Trophoblast cell (in vitro differentiated cells and primary cell): ENCODE measurements around the gene ACSL1.
"Not testable (repeated sequence)": the region's sequence is repeated elsewhere in the genome, so short reads cannot be mapped to it uniquely, and the experiment has no call there.

Experiments
- DNase-seq, 2 donors: peaks; one replicate each; pipeline ENCODE4 v3.0.0-alpha.2; 2016
- H2AFZ ChIP-seq: 2 replicates; pipeline ENCODE4 v1.6.1; 2013; ENCODE audit warnings: low read length, moderate library complexity, mild to moderate bottlenecking; ENCODE audit not compliant: insufficient read depth, poor library complexity
- H2AK5ac ChIP-seq: 2 replicates; pipeline ENCODE4 v1.6.1; 2013; ENCODE audit warnings: mild to moderate bottlenecking, low read length
- H2BK120ac ChIP-seq: 2 replicates; pipeline ENCODE4 v1.6.1; 2013; ENCODE audit warnings: low read length, mild to moderate bottlenecking, moderate library complexity; ENCODE audit not compliant: insufficient read depth, poor library complexity
- H2BK12ac ChIP-seq: 2 replicates; pipeline ENCODE4 v1.6.1; 2013; ENCODE audit warnings: mild to moderate bottlenecking, low read length, moderate library complexity
- H2BK5ac ChIP-seq: 2 replicates; pipeline ENCODE4 v1.6.1; 2013; ENCODE audit warnings: low read length, low read depth, moderate library complexity, mild to moderate bottlenecking; ENCODE audit not compliant: poor library complexity
- H3K14ac ChIP-seq: 2 replicates; pipeline ENCODE4 v1.6.1; 2013; ENCODE audit warnings: mild to moderate bottlenecking, low read length
- H3K18ac ChIP-seq: 2 replicates; pipeline ENCODE4 v1.6.1; 2013; ENCODE audit warnings: mild to moderate bottlenecking, low read length
- H3K23ac ChIP-seq: 2 replicates; pipeline ENCODE4 v1.6.1; 2013; ENCODE audit warnings: low read length
- H3K27ac ChIP-seq: 2 replicates; pipeline ENCODE4 v1.5.1; 2013; ENCODE audit warnings: low read depth, mild to moderate bottlenecking, inconsistent platforms, low read length, moderate library complexity
- H3K27me3 ChIP-seq: 2 replicates; pipeline ENCODE4 v1.6.1; 2013; ENCODE audit warnings: inconsistent platforms, mild to moderate bottlenecking, low read length, moderate library complexity; ENCODE audit not compliant: insufficient read depth
- H3K36me3 ChIP-seq, 2 experiments: 1 replicate in 1 of 2; 2 replicates in 1 of 2; pipeline ENCODE4 v1.6.1; 2013; ENCODE audit warnings: low read length in 2 of 2, mild to moderate bottlenecking in 2 of 2, moderate library complexity in 1 of 2; ENCODE audit not compliant: insufficient read depth in 2 of 2, control insufficient read depth in 1 of 2
- H3K4ac ChIP-seq: 2 replicates; pipeline ENCODE4 v1.6.1; 2013; ENCODE audit warnings: low read depth, mild to moderate bottlenecking, low read length, moderate library complexity
- H3K4me1 ChIP-seq, 2 experiments: 1 replicate in 1 of 2; 2 replicates in 1 of 2; pipeline ENCODE4 v1.6.1; 2013; ENCODE audit warnings: low read length in 2 of 2, mild to moderate bottlenecking in 2 of 2, moderate library complexity in 1 of 2; ENCODE audit not compliant: insufficient read depth in 2 of 2, control insufficient read depth in 1 of 2
- H3K4me2 ChIP-seq: 2 replicates; pipeline ENCODE4 v1.6.1; 2013; ENCODE audit warnings: inconsistent platforms, mild to moderate bottlenecking, low read length, moderate library complexity
- H3K4me3 ChIP-seq: 2 replicates; pipeline ENCODE4 v1.5.1; 2013; ENCODE audit warnings: mild to moderate bottlenecking, low read depth, low read length, inconsistent platforms
- H3K79me1 ChIP-seq: one replicate; pipeline ENCODE4 v1.6.1; 2013; ENCODE audit warnings: low read length
- H3K79me2 ChIP-seq: 2 replicates; pipeline ENCODE4 v1.6.1; 2013; ENCODE audit warnings: low read length, mild to moderate bottlenecking; ENCODE audit not compliant: control insufficient read depth, insufficient read depth, poor library complexity
- H3K9ac ChIP-seq: 2 replicates; pipeline ENCODE4 v1.6.1; 2013; ENCODE audit warnings: mild to moderate bottlenecking, low read length
- H3K9me3 ChIP-seq: 2 replicates; pipeline ENCODE4 v1.6.1; 2013; ENCODE audit warnings: low read depth, mild to moderate bottlenecking, control low read depth, inconsistent platforms, low read length; ENCODE audit not compliant: insufficient read depth
- H4K12ac ChIP-seq: 2 replicates; pipeline ENCODE4 v1.6.1; 2013; ENCODE audit warnings: low read depth, mild to moderate bottlenecking, low read length, moderate library complexity
- H4K8ac ChIP-seq: 2 replicates; pipeline ENCODE4 v1.6.1; 2013; ENCODE audit warnings: low read depth, mild to moderate bottlenecking, low read length, moderate library complexity
- H4K91ac ChIP-seq: one replicate; pipeline ENCODE4 v1.6.1; 2013; ENCODE audit warnings: low read depth, mild to moderate bottlenecking, low read length, moderate library complexity
- WGBS: extraction: QIAGEN DNeasy Blood & Tissue Kit; methylation state at CpG from one replicate; pipeline ENCODE4 v1.1.7; 2013; ENCODE audit warnings: missing lambda C conversion rate; ENCODE audit not compliant: insufficient read length, insufficient coverage; ENCODE audit errors: extremely low coverage; 5-methylcytosine and 5-hydroxymethylcytosine counted together

The ACSL1 gene

DNA sequence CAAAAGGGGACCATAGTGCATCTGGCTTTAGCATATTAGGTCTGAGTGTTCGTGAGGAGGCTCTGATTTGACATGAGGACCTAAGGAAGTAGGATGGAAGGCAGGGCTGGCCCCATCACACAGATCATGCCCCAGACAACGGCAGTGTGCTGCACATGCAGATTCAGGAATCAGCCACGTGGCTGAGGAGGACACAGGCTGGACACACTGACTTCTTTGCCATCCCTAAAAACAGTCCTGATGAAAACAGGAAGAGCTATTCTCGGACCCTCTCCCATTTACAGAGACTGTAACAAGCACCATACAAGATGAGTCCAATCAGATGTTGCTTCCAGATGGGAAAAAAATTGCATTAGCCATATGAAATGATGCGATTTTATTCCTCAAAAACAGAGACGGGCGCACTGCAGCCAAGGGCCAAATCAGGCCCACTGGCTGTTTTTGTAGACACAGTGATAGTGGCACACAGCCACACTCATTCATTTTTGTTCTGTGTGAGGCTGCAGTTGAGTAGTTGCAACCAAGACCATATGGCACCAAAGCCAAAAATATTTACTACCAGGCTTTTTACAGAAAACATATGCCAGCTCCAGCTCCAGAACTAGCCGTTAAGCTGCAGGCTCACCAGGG, 41.0 kb downstream of the ACSL1 start:
- Histone ChIP-seq H3K4me2 (no peak overlapping the region), H3K14ac (no peak overlapping the region), H3K27me3 (no peaks in the 10 kb centered on the region), H3K36me3 (peaks cover 0 to 2% of the 10 kb centered on the region in 2 experiments), H3K23ac (no peak overlapping the region), H2AK5ac (no peak overlapping the region), H4K12ac (no peak overlapping the region), H4K8ac (no peak overlapping the region), H3K79me2 (no peaks in the 10 kb centered on the region), H3K4me1 (no peaks in the 10 kb centered on the region), H3K27ac (no peak overlapping the region), H2BK12ac (no peak overlapping the region), H3K9ac (no peak overlapping the region), H2BK120ac (no peak overlapping the region), H4K91ac (no peak overlapping the region), H2BK5ac (no peak overlapping the region), H3K18ac (no peak overlapping the region), H3K4ac (no peak overlapping the region), H3K9me3 (no peaks in the 10 kb centered on the region), H3K4me3 (peak overlapping the region; percentile 25), H3K79me1 (no peaks in the 10 kb centered on the region), H2AFZ (no peak overlapping the region)
- WGBS: no CpG with 5 or more reads among the region's 8 CpGs
- DNase-seq: no peak

DNA sequence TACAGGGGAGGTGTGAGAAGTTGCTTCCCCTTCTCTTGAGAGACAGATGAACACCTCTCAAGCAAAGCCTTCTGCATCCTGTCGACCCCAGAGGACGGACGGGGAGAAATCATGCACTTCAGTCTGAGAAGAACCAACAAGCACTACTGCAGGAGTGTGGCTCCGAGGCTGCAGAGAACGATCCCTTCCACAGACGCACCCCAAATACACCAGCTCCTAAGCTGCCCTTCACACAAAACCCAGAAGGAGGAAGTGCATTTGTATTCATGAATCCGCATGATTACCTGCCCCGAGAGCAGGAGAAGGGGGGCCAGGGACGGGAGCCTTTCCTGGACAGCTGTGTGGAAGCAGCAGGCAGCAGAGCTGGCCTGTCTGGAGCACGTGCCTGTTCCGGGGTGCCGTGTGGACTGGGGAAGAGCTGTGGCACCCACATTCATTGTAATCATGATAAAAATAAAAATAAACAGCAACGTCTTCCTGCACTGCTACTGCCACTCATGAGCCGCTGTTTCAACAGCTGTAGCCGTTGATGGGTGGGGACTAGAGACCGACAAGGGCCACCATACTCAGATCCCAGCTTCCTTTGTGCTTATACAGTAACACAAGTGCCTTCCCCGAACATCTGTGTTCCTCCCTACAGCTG, 42.9 kb downstream of the ACSL1 start:
- H2AK5ac ChIP-seq: no peak overlapping the region
- WGBS: no CpG with 5 or more reads among the region's 17 CpGs
- no peak overlapping the region for H2BK120ac ChIP-seq

DNA sequence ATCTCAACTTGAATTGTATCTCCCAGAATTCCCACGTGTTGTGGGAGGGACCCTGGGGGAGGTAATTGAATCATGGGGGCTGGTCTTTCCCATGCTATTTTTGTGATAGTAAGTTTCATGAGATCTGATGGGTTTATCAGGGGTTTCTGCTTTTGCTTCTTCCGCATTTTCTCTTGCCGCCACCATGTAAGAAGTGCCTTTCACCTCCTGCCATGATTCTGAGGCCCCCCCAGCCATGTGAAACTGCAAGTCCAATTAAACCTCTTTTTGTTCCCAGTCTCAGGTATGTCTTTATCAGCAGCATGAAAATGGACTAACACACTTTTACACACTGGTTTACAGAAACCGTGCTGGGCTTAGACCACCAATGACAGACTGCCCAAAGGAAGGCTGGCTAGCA, 46.6 kb downstream of the ACSL1 start:
- not testable (repeated sequence) for H2AK5ac ChIP-seq, H3K23ac ChIP-seq, H2BK120ac ChIP-seq, H3K18ac ChIP-seq, DNase-seq, H3K36me3 ChIP-seq, H3K4me3 ChIP-seq, H3K79me2 ChIP-seq, H2AFZ ChIP-seq, H4K12ac ChIP-seq, H3K79me1 ChIP-seq, H4K91ac ChIP-seq, H3K14ac ChIP-seq, H4K8ac ChIP-seq, H3K9me3 ChIP-seq, H3K4me2 ChIP-seq, H3K4ac ChIP-seq, H3K27me3 ChIP-seq, H2BK5ac ChIP-seq, H3K4me1 ChIP-seq, H3K27ac ChIP-seq, H2BK12ac ChIP-seq, H3K9ac ChIP-seq
- WGBS: no CpG with 5 or more reads among the region's 4 CpGs

More for the DNA sequence above, 42.9 kb downstream of the ACSL1 start:
- Histone ChIP-seq H3K23ac (no peak overlapping the region), H3K79me2 (no peaks in the 10 kb centered on the region), H3K4ac (no peak overlapping the region), H3K79me1 (no peaks in the 10 kb centered on the region), H3K27me3 (no peaks in the 10 kb centered on the region), H2AFZ (no peak overlapping the region), H3K9me3 (peaks cover under 1% of the 10 kb centered on the region), H4K8ac (no peak overlapping the region), H4K12ac (no peak overlapping the region), H2BK5ac (no peak overlapping the region), H3K18ac (no peak overlapping the region), H3K4me2 (no peak overlapping the region), H3K4me3 (no peak overlapping the region), H3K4me1 (no peaks in the 10 kb centered on the region), H3K14ac (no peak overlapping the region), H2BK12ac (no peak overlapping the region), H3K27ac (no peak overlapping the region), H3K36me3 (peaks cover 0 to 2% of the 10 kb centered on the region in 2 experiments), H3K9ac (no peak overlapping the region), H4K91ac (no peak overlapping the region)
- DNase-seq: no peak

DNA sequence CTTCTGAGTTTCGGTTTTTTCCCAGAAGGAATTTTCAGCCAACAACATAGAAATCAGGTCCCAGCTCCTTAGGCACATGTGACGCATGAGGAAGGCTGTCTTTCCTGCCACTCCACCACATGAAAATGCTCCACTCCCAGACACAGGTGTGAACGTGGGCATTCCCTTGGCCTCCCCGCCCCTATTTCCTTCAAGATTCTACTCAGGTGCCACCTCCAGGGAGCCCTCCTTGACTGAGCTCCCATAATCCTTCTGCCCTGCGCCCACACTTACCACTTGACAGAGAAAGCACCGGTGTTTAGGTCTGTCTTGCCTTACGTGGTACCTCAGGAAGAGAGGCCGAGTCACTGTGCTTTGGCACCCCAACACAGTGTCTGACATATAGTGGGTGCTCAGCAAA, 47.4 kb downstream of the ACSL1 start:
- no peak overlapping the region for H3K14ac ChIP-seq
- H3K27me3 ChIP-seq: no peaks in the 10 kb centered on the region
- H3K4ac ChIP-seq: no peak overlapping the region
- no peak overlapping the region for H3K4me2 ChIP-seq
- H3K79me1 ChIP-seq: no peaks in the 10 kb centered on the region
- no peaks in the 10 kb centered on the region for H3K36me3 ChIP-seq
- H2AK5ac ChIP-seq: no peak overlapping the region
- H3K4me3 ChIP-seq: no peak overlapping the region
- no peak overlapping the region for H4K12ac ChIP-seq
- H3K18ac ChIP-seq: no peak overlapping the region
- no peaks in the 10 kb centered on the region for H3K4me1 ChIP-seq
- no peak overlapping the region for H2BK5ac ChIP-seq
- no peak overlapping the region for H3K9ac ChIP-seq
- WGBS: no CpG with 5 or more reads among the region's 8 CpGs
- peaks cover 3% of the 10 kb centered on the region for H3K9me3 ChIP-seq
- H3K79me2 ChIP-seq: no peaks in the 10 kb centered on the region
- H2AFZ ChIP-seq: no peak overlapping the region
- no peak overlapping the region for H4K8ac ChIP-seq
- no peak for DNase-seq
- H2BK120ac ChIP-seq: no peak overlapping the region
- no peak overlapping the region for H3K27ac ChIP-seq
- H2BK12ac ChIP-seq: no peak overlapping the region
- H3K23ac ChIP-seq: no peak overlapping the region
- H4K91ac ChIP-seq: no peak overlapping the region
